HFFc6 (cell line): ENCODE results near the gene ENO2. TPM values are rescaled to one million over a fixed set of nuclear protein-coding genes. Genes with fewer than 3 reads are reported as not detected.
A peak's percentile ranks its signal among the peaks of the same experiment; 100 is the strongest.

Source experiments
- DNase-seq: peaks from one replicate; pipeline ENCODE4 v3.0.0-alpha.2; 2018
- H3K27ac Mint-ChIP-seq: 2 replicates; pipeline ENCODE4 v1.8.0; 2020; ENCODE audit warnings: mild to moderate bottlenecking, mixed read lengths
- H3K27me3 Mint-ChIP-seq: 2 replicates; pipeline ENCODE4 v1.8.0; 2021; ENCODE audit warnings: mild to moderate bottlenecking, moderate library complexity, mixed read lengths; ENCODE audit not compliant: insufficient read depth
- H3K36me3 Mint-ChIP-seq: 2 replicates; pipeline ENCODE4 v1.8.0; 2021; ENCODE audit warnings: low read depth, mixed read lengths
- H3K4me1 Mint-ChIP-seq: 2 replicates; pipeline ENCODE4 v1.8.0; 2020; ENCODE audit warnings: low read depth, mixed read lengths
- H3K4me3 Mint-ChIP-seq: 2 replicates; pipeline ENCODE4 v1.8.0; 2020; ENCODE audit warnings: mild to moderate bottlenecking, moderate library complexity, mixed read lengths
- H3K9me3 Mint-ChIP-seq: 2 replicates; pipeline ENCODE4 v1.8.0; 2020; ENCODE audit warnings: mild to moderate bottlenecking, mixed read lengths
- CTCF ChIP-seq: fragments of 200-600 bp; sonication (generic); IDR thresholded peaks from 2 replicates; pipeline ENCODE4 v1.5.0; 2021; ENCODE audit warnings: antibody characterized with exemption, mild to moderate bottlenecking
- total RNA-seq, 6 experiments: library from RNA; stranded (reverse); fragmentation: NEBNext Ultra II Directional; extraction: Animal tissue kit (Norgen Biotek cat#: 25700); gene quantifications; 2 replicates in 1 of 6; 3 replicates in 5 of 6; pipeline ENCODE4 v1.2.3, GENCODE V29; 2021

ENO2 gene
- total RNA-seq, 6 experiments from 2014 or later, result 18.9 to 26.9 (median 24.7) TPM

GRCh38 chr12:6959058-6959804 lies 44.9 kb downstream of the ENO2 start:
- Mint-ChIP-seq H3K9me3 (no peaks in the 10 kb centered on the region), H3K27me3 (peaks cover 2% of the 10 kb centered on the region), H3K36me3 (no peaks in the 10 kb centered on the region), H3K4me1 (peaks cover 18% of the 10 kb centered on the region), H3K27ac (no peak overlapping the region), H3K4me3 (no peak overlapping the region)
- no peak for DNase-seq
- no peak for TF ChIP-seq CTCF

DNA sequence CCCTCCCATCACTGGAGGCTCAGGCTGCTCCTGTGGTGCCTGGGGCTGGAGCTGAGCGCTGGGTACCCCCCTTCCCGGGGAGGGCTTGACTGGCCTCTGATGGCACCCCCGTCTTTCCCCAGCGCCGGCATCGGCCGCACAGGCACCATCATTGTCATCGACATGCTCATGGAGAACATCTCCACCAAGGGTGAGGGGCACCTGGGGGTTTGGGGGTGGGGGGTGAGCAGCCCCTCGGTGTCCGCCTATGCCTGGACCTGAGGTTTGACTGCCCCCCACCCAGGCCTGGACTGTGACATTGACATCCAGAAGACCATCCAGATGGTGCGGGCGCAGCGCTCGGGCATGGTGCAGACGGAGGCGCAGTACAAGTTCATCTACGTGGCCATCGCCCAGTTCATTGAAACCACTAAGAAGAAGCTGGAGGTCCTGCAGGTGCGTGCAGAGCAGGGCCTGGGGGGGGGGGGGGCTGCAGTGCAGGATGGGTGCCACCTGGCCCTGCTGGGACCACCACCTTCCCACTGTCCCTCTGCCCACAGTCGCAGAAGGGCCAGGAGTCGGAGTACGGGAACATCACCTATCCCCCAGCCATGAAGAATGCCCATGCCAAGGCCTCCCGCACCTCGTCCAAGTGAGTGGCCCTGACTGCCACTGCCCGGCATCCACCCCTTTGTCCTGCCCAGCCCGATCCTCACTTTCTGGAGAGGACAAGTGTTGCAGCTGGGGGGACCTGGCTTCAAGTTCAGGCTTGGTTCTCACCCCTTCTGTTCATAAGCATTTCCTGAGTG lies 45.6 kb downstream of the ENO2 start:
- TF ChIP-seq CTCF, result no peak
- Mint-ChIP-seq H3K9me3 (no peaks in the 10 kb centered on the region), H3K27me3 (no peaks in the 10 kb centered on the region), H3K36me3 (no peaks in the 10 kb centered on the region), H3K27ac (no peak overlapping the region), H3K4me1 (peaks cover 20% of the 10 kb centered on the region), H3K4me3 (no peak overlapping the region)
- no peak for DNase-seq

DNA sequence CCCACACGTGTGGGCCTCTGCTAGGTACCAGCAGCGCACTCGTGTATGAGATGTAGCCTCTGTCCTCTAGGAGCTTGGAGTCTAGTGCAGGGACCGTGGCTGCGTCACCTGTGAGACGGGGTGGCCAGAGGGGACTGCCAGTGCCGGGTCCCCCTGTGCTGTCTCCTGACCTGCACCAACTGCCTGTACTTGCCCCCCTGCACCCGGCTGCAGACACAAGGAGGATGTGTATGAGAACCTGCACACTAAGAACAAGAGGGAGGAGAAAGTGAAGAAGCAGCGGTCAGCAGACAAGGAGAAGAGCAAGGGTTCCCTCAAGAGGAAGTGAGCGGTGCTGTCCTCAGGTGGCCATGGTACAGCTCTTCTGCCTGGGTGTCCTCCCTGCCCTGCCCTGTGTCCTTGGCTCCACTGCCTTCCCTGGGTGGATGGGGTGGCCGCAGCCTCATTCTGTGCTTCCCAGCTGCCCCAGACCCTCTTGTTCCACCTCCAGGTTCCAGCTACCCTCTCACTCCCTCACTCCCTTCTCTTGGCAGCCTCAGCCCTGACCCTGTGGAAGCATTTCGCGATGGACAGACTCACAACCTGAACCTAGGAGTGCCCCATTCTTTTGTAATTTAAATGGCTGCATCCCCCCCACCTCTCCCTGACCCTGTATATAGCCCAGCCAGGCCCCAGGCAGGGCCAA lies 46.4 kb downstream of the ENO2 start:
- Mint-ChIP-seq H3K9me3 (no peaks in the 10 kb centered on the region), H3K27me3 (no peaks in the 10 kb centered on the region), H3K36me3 (peaks cover 1% of the 10 kb centered on the region; the same call in 1 of the 2 replicates), H3K4me3 (peak overlapping the region; percentile 61; the same call in 1 of the 2 replicates), H3K4me1 (peaks cover 25% of the 10 kb centered on the region), H3K27ac (peak overlapping the region; percentile 95; the same call in 1 of the 2 replicates)
- TF ChIP-seq CTCF, result peak; percentile 38; the same call in 1 of the 2 replicates
- peak; percentile 52 for DNase-seq

GRCh38 chr12:6961278-6961694 lies 46.9 kb downstream of the ENO2 start:
- H3K36me3 Mint-ChIP-seq, result peaks cover 7% of the 10 kb centered on the region
- DNase-seq, result no peak
- H3K4me3 Mint-ChIP-seq, result peak overlapping the region; percentile 61; the same call in 1 of the 2 replicates

More at GRCh38 chr12:6961278-6961694, 46.9 kb downstream of the ENO2 start:
- Mint-ChIP-seq H3K9me3 (no peaks in the 10 kb centered on the region), H3K27me3 (no peaks in the 10 kb centered on the region), H3K4me1 (peaks cover 25% of the 10 kb centered on the region), H3K27ac (peak overlapping the region; percentile 95)
- no peak for TF ChIP-seq CTCF
